PC-9 (cell line): ENCODE results near the gene CUZD1. TPM values are rescaled to one million over a fixed set of nuclear protein-coding genes. Genes with fewer than 3 reads are reported as not detected.

Experiments
- BruUV-seq: library from RNA; stranded (reverse); fragments of 400-500 nt; replicated peaks from 2 replicates; lab custom pipeline; 2021; lab: Mats Ljungman, UMichigan
- CTCF ChIA-PET: fragments of 300-600 bp; sonication (Branson Sonifier 250); formaldehyde crosslinking; loops from one replicate; lab custom pipeline; 2022; ENCODE audit warnings: antibody characterized with exemption; lab: Charles Lee
- POLR2A ChIA-PET: fragments of 300-600 bp; sonication (Branson Sonifier 250); formaldehyde crosslinking; loops from one replicate; lab custom pipeline; 2022; ENCODE audit warnings: antibody characterized with exemption; ENCODE audit not compliant: unreplicated experiment; lab: Charles Lee
- DNase-seq, 2 experiments: peaks; one replicate each; pipeline versions ENCODE4 v3.0.0 to v3.0.0-alpha.2; 2015 to 2022; ENCODE audit warnings: mixed read lengths in 1 of 2
- H2AFZ ChIP-seq: fragments of 200-600 bp; sonication (generic); 2 replicates; pipeline ENCODE4 v1.8.1; 2017; ENCODE audit warnings: antibody characterized with exemption
- H3F3A ChIP-seq: fragments of 200-600 bp; sonication (generic); 2 replicates; pipeline ENCODE4 v1.8.1; 2017; ENCODE audit warnings: antibody characterized with exemption, mild to moderate bottlenecking, low read depth; ENCODE audit not compliant: insufficient read depth
- H3K27ac ChIP-seq: fragments of 200-600 bp; sonication (generic); 2 replicates; pipeline ENCODE4 v1.6.1; 2016; ENCODE audit warnings: mixed run types
- H3K27me3 ChIP-seq: fragments of 200-600 bp; sonication (generic); 2 replicates; pipeline ENCODE4 v1.6.1; 2016; ENCODE audit warnings: low read depth, mixed run types; ENCODE audit not compliant: insufficient read depth
- H3K36me3 ChIP-seq: fragments of 200-600 bp; sonication (generic); 2 replicates; pipeline ENCODE4 v1.6.1; 2016; ENCODE audit warnings: low read depth, mixed run types
- H3K4me1 ChIP-seq: fragments of 200-600 bp; sonication (generic); replicated peaks from 2 replicates; pipeline ENCODE4 v1.6.1; 2016; ENCODE audit warnings: mixed run types; ENCODE audit not compliant: insufficient read depth
- H3K4me2 ChIP-seq: fragments of 200-600 bp; sonication (generic); 2 replicates; pipeline ENCODE4 v1.6.1; 2017; ENCODE audit warnings: mixed run types
- H3K4me3 ChIP-seq: fragments of 200-600 bp; sonication (generic); 2 replicates; pipeline ENCODE4 v1.6.1; 2016; ENCODE audit warnings: mixed run types
- H3K79me2 ChIP-seq: fragments of 200-600 bp; sonication (generic); 2 replicates; pipeline ENCODE4 v1.6.1; 2017; ENCODE audit warnings: low read depth, mixed run types
- H3K9me2 ChIP-seq: fragments of 200-600 bp; sonication (generic); 2 replicates; pipeline ENCODE4 v1.8.1; 2017; ENCODE audit warnings: mild to moderate bottlenecking; ENCODE audit not compliant: insufficient read depth
- H3K9me3 ChIP-seq: fragments of 200-600 bp; sonication (generic); 2 replicates; pipeline ENCODE4 v1.8.1; 2016; ENCODE audit warnings: low read depth; ENCODE audit not compliant: insufficient read depth
- H4K20me1 ChIP-seq: fragments of 200-600 bp; sonication (generic); 2 replicates; pipeline ENCODE4 v1.8.1; 2017; ENCODE audit not compliant: insufficient read depth
- EZH2 ChIP-seq: fragments of 200-600 bp; sonication (generic); IDR thresholded peaks from 2 replicates; pipeline ENCODE4 v1.8.0; 2017; ENCODE audit warnings: antibody characterized with exemption, low read depth
- intact Hi-C: fragments of 100-400 bp; cut with micrococcal nuclease; formaldehyde crosslinking; loops from one replicate; pipeline ENCODE4 v1.10.0; 2022; ENCODE audit not compliant: unreplicated experiment
- total RNA-seq: library from RNA; stranded (reverse); gene quantifications from 2 replicates; pipeline ENCODE4 v1.2.3, GENCODE V29; 2021
- TF ChIP-seq, protein P1 (sequence below): fragments of 200-600 bp; sonication (generic); conservative IDR thresholded peaks from 2 replicates; pipeline ENCODE4 v1.6.1; 2017; ENCODE audit warnings: mixed run types, antibody characterized with exemption, mild to moderate bottlenecking, moderate library complexity

The CUZD1 gene
- total RNA-seq, 1 experiment from 2014 or later: 2.0 TPM

- Histone ChIP-seq H3K79me2 (no peaks in the 10 kb centered on the region), H3K9me2 (no peaks in the 10 kb centered on the region), H3F3A (no peaks in the 10 kb centered on the region), H3K36me3 (no peaks in the 10 kb centered on the region), H2AFZ (no peak overlapping the region), H4K20me1 (no peaks in the 10 kb centered on the region), H3K27me3 (no peaks in the 10 kb centered on the region), H3K4me3 (no peak overlapping the region), H3K4me1 (no peaks in the 10 kb centered on the region), H3K27ac (no peak overlapping the region), H3K9me3 (no peaks in the 10 kb centered on the region), H3K4me2 (no peak overlapping the region)
- POLR2A ChIA-PET: no interaction called here
- TF ChIP-seq EZH2: no peak
- TF ChIP-seq, protein P1, sequence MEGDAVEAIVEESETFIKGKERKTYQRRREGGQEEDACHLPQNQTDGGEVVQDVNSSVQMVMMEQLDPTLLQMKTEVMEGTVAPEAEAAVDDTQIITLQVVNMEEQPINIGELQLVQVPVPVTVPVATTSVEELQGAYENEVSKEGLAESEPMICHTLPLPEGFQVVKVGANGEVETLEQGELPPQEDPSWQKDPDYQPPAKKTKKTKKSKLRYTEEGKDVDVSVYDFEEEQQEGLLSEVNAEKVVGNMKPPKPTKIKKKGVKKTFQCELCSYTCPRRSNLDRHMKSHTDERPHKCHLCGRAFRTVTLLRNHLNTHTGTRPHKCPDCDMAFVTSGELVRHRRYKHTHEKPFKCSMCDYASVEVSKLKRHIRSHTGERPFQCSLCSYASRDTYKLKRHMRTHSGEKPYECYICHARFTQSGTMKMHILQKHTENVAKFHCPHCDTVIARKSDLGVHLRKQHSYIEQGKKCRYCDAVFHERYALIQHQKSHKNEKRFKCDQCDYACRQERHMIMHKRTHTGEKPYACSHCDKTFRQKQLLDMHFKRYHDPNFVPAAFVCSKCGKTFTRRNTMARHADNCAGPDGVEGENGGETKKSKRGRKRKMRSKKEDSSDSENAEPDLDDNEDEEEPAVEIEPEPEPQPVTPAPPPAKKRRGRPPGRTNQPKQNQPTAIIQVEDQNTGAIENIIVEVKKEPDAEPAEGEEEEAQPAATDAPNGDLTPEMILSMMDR: no peak
- BruUV-seq: no TSS peak
- intact Hi-C loops: no loop called here
- CTCF ChIA-PET: interaction anchor here (0.6 kb wide), 1 partner anchor 270 kb away, joined by 3 read pairs; no protein-coding TSS in a partner anchor
- DNase-seq: no peak
These were observed 9.7 kb downstream of the CUZD1 start for GRCh38 chr10:122835908-122836307.

DNA sequence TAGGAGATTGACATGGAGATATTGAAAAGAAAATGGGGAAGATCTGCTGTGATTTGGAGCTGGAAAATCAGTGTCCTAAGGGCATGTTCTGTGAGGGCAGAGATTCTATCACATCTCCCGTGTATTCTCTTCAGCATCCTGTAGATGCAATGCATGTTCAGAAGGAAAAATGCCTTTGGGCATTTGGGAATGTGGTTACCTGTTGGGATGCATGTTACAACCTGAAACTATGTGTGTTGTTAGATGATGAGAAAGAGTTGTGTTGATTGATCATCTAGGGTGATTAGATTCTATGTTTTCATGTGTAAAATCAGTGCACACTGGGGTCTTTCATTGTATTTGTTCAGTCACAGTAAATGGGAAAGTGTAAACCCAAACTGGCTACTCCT, 14.7 kb downstream of the CUZD1 start:
- no peaks in the 10 kb centered on the region for H3K79me2 ChIP-seq

GRCh38 chr10:122830273-122830964, 15.2 kb downstream of the CUZD1 start:
- no peaks in the 10 kb centered on the region for H3K79me2 ChIP-seq
- H3K9me2 ChIP-seq: no peaks in the 10 kb centered on the region
- H3K27me3 ChIP-seq: peaks cover 12% of the 10 kb centered on the region
- H4K20me1 ChIP-seq: no peaks in the 10 kb centered on the region
- ChIA-PET CTCF (no interaction called here), POLR2A (no interaction called here)
- no peak overlapping the region for H3K4me2 ChIP-seq
- H3K9me3 ChIP-seq: no peaks in the 10 kb centered on the region
- H3K4me1 ChIP-seq: no peaks in the 10 kb centered on the region
- intact Hi-C loops: no loop called here
- no peaks in the 10 kb centered on the region for H3K36me3 ChIP-seq
- DNase-seq: no peak
- H3F3A ChIP-seq: no peaks in the 10 kb centered on the region
- no peak overlapping the region for H3K4me3 ChIP-seq
- H3K27ac ChIP-seq: no peak overlapping the region
- H2AFZ ChIP-seq: no peak overlapping the region
- TF ChIP-seq EZH2: no peak
- TF ChIP-seq, protein P1: no peak
- no TSS peak for BruUV-seq

More for the DNA sequence above, 14.7 kb downstream of the CUZD1 start:
- Histone ChIP-seq H3K9me3 (no peaks in the 10 kb centered on the region), H3K4me3 (no peak overlapping the region), H4K20me1 (no peaks in the 10 kb centered on the region), H3K9me2 (no peaks in the 10 kb centered on the region), H3K36me3 (no peaks in the 10 kb centered on the region), H3K4me2 (no peak overlapping the region), H3K27me3 (peaks cover 8% of the 10 kb centered on the region; the same call in 1 of the 2 replicates), H3F3A (no peaks in the 10 kb centered on the region), H2AFZ (no peak overlapping the region), H3K4me1 (no peaks in the 10 kb centered on the region), H3K27ac (no peak overlapping the region)
- no peak for TF ChIP-seq EZH2
- TF ChIP-seq, protein P1: no peak
- ChIA-PET POLR2A (no interaction called here), CTCF (no interaction called here)
- no peak for DNase-seq
- BruUV-seq: no TSS peak
- intact Hi-C loops: no loop called here
